HuH-7.5 (cell line): Measurements from ENCODE around the gene RPTOR.
"Not testable (repeated sequence)": the region's sequence is repeated elsewhere in the genome, so short reads cannot be mapped to it uniquely, and the experiment has no call there.

Experiments
- DNase-seq: peaks from one replicate; pipeline ENCODE4 v3.0.0; 2011; ENCODE audit warnings: low spot score

The RPTOR gene

DNA sequence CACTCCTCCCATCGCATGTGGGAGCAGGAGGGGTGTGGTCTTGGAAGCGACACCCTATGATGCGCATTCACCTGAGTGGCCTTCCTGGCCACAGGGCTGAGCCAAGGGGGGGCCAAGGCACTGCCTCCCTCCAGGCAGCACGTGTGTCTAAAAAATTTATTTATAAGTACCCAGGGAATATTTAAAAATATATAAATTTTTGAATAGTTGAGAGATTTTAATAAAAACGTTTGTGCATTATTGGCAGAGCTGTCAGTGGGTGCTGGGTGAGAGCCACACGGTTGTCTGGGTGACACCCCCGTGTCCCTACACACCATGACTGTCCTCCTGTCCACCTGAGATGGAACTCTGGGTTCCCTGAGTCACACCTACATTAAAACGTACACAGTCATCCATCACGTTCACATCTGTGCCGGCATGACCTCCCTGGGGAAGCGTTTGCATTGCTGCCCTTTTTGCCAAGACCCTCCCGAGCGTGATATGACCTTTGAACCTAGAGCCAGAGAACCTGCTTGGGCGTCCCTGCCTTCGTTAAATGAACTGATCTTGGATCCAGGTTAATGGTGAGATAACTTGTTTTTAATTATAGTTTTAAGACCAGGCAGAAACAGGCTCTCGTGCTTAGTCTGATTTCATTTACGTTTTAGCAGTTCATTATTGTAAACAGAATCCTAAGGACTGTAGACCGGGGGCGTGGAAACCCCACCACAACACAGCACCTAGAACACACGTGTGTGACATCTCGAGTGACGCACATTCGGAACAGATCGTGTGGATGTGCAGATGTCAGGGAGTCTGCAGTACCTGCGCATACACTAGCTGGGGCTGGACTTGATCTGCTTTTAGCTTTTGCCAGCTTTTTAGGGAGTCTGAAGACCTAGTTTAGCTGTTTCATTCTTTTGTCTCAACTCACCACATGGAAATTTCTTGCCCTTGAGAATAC lies 254.2 kb downstream of the RPTOR start:
- DNase-seq = no peak

DNA sequence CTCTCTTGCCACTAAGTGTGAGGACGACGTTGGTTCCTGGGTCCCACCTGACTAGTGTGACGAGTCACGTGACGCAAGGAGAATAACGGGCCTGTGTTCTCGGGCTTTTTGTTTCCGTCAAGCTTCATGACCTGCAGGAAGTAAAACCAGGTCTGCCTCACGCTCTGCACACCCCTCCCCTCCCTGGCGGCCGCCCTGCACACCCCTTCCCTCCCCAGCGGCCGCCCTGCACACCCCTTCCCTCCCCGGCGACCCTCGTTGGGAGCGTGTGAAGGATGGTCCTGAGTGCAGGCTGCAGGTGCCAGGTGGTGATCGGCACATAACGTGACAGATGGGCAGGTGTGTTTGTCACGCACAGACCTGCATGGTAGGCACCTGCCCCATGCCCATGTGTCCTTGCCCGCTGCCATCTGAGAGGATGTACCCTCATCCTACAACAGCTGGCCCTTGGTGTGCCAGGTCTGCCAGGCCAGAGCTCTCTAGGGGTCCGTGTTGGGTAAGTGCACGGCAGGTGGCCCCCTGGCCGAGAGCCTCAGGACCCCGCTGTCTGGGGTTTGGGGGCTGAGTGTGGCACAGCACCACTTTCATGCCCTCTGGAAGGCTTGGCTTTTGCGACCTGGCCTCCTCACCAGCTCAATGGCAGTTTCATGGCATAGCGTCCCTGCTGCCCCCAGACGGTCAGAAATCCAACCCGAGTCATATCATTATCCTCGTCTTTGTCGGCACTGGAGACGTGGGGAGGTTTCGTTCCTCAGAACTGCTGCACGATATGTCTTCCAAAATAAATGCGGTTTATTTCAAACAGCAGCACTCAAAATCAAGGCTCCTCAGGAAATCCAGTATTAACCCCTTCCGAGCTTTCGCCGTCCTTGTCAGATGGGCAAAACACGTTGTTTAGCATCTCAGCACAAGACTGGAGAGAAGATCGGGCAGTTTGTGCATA lies 255.2 kb downstream of the RPTOR start:
- no peak for DNase-seq

DNA sequence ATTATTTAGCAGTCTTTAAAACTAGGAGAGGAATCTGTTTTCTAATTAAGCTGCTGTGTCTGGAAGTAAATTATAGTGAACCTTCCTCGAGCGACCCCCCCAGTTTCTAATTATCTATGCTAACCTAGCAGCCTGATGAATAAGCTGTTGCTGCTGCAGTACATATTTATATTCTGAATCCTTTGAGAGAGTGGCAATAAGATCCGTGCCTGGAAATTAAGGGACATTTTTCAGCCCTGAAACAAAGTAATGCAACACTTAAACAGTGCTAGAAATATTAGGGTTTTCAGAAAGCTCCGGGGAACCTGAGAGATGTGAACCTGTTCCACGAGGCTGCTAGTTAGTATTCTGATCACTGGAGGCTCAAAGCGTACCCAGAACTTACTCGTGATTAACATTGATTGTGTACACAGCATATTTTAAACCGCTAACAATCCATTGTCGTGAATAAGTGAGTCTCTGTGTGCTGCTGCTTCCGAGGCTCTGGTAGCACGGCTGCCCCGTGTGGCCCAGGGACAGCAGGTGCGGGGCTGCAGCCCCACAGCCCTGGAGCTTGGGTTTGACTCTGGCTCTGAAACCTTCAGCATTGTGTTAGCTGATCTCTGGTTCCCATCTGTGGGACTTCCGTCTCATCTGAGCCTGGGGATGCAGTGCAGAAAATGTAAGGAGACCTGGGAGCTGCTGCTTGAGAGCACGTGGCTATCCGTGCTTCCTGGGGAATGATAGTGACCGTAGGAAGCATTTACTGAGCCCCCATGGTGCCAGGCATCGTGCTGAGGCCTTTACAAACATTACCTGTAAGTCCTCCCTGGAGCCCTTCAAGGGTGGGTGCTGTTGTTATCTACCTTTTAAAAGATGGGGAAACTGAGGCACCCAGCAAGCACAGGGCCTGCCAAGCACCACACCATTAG lies 256.1 kb downstream of the RPTOR start:
- DNase-seq = no peak

DNA sequence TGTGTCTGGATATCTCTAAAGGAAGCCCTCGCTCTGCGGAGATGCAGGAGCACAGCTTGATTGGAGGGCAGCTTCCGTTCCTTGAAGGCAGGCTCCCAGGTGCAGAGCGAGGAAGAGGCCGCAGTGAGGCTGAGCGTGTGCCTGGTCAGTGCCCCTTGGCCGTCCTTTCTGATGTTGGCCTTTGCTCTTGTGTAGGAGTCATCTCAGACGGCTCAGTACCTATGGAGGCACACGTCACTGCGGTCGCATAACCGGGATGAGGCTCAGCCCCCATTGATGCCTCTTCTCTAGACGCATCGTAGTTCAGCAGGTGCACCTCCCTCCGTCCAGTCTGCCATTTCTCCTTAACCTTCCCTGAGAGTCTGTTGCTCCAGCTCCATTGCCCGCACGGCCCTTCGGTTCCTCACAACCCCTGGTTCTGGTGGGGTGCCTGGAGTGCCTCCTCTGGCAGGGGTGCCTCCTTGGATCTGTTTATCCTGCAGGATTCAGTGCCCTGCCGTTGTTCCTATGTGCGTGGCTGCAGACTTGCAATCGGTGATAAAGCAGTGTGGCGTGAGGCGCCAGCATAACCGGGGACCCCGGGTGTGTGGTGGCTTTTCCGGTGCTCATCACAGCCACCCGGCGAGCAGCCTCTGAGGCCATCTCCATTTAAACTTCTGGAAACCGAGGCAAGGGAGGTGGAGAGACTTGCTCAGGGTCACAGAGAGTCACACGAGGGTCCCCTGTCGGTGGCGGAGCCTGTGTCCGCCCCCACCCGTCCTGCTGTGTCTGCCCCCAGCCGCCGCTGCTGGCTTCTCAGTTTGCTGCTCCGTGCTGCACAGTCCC lies 258.2 kb downstream of the RPTOR start:
- DNase-seq = no peak

DNA sequence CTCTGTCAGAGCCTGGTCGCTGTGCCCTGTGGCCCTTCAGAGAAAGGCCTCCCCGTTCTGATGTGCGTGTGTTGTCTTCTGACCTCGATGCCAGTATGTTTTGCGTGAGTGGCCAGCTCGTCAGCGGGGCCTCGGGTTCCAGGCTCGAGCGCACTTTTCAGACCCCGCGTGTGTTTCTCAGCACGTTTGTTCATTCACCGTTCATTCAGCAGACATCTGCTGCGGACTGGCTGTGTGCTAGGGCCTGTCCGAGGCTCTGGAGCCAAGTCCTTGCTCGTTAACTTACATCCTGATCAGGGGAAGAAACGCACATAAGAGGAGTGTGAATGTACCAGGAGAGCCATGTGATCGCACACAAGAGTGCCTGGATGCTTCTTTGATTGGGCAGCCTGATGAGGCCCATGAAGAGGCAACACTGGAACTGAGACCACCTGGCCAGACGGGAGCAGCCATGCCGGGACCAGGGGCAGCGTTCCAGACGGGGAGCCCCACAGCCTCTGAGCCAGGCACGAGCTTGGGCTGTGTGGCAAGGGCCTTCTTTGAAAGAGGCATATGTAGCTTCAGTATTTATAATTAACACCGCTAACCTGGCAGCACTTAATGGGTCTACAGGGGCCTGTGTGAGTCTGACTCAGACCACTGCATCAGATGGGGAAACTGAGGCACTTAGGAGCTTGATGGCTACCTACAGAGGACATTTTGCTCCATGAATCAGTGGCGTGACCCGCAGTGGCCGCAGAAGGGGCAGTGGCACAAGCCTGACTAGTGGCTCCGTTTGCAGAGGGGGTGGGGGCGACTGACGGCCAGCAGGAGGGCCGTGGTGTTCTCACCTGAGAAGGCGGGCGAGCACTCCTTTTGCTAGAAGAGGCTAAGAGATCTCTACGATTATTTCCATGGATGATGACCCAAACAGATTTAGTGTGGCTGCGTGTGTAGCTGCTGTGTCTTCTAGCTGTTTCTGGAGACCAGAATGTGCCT lies 259.1 kb downstream of the RPTOR start:
- no peak for DNase-seq

DNA sequence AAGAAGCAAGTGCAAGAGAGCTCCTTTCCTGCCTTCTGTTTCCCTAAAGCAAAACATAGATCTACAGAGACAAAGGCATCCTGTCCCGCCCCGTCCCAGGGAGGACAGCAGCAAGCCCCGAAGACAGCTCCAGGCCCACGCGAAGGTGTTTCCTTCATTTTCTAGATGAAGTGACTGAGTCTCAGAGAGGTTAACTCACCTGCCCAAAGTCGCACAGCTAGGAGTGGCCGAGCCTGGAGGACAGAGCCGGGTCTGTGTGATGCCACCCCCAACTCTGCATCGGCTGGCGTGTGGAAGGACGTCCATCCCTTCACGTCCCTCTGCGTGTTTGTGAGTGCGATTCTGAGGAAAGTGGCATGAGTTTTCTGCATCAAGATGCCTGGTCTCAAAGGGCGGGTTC lies 259.8 kb downstream of the RPTOR start:
- no peak for DNase-seq

DNA sequence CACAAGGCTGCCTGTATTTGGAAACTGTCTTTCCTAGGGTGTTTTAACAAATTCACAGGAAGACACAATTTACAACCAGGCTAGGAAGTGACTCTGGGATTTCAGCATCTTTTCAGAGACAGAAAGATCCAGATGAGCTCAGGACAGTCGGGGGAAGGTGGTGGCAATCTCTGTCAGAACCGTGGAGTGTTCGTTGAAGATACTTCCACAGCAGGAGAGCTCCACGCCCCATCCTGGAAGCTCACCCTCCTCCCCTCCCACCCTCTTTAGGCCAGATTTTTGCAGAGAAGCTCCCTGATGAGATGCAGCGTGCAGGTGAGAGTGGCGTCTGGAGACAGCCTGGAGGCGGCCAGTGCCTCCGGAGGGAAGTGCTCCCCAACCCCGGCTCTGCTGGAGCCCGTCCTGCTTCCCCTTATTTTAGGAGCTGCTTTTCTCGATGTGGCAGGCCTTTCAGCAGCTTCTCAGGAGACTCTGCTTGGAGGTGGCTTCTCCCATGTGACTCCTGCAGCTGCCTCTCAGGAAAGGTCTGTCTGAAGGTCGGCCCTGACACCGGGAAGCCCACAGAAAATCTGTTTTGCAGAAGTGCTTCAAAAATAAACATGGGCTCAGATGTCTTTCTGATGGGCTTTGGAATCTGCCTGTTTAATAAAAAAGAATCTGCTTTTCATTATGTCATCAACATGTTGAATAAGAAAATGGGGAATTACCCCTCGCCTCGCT lies 260.6 kb downstream of the RPTOR start:
- DNase-seq = no peak

DNA sequence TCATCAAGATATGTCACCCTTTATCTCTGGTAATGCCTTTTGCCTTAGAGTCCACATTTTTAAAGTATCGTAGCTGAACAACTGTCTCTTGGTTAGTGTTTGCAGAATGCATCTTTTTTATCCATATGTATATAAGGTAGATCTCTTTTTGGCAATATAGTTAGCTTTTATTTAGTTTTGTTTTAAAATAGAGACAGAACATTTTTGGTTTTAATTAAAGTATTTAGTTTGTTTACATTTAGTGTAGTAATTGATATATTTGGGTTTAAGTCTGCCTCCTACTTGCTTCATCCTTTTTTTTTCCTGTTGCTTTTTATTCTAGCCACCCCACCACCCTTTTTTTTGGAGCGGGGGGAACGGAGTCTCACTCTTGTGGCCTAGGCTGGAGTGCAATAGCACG lies 262.4 kb downstream of the RPTOR start:
- DNase-seq = no peak

DNA sequence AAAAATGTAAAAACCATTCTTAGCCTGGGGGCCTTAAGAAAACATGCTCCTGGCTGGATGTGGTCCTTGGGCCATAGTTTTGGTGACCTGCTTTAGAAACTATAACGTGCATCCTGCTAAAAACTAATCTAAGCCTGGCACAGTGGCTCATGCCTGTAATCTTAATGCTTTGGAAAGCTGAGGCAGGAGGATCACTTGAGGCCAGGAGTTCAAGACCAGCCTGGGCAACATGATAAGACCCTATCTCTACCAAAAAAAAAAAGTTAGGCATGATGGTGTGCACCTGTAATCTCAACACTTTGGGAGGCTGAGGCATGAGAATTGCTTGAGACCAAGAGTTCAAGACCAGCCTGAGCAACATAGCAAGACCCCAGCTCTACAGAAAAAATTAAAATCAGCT lies 263.2 kb downstream of the RPTOR start:
- no peak for DNase-seq

DNA sequence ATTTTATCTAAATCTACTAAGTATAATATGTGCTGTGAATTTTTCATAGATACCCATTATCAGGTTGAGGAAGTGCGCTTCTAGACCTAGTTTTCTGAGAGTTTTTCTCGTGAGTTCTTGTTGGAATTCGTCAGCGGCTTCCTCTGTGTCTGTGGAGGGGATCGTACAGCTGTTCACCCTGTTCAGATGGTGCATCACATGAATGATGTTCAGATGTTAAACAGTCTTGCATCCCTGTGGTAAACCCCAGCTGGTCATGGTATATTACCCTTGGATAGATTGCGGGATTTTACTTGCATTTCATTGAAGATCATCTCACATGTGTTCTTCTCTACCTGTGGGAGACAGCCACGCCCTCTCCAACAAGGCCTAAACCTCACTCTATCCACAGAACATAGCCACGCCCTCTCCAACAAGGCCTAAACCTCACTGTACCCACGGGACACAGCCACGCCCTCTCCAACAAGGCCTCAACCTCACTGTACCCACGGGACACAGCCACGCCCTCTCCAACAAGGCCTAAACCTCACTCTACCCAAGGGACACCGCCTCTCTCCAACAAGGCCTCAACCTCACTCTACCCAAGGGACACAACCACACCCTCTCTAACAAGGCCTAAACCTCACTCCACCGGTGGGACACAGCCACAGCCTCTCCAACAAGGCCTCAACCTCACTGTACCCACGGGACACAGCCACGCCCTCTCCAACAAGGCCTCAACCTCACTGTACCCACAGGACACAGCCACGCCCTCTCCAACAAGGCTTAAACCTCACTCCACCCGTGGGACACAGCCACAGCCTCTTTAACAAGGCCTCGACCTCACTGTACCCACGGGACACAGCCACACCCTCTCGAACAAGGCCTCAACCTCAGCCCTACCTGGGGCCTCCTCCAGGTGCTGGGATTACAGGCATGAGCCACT lies 266.8 kb downstream of the RPTOR start:
- DNase-seq = no peak

DNA sequence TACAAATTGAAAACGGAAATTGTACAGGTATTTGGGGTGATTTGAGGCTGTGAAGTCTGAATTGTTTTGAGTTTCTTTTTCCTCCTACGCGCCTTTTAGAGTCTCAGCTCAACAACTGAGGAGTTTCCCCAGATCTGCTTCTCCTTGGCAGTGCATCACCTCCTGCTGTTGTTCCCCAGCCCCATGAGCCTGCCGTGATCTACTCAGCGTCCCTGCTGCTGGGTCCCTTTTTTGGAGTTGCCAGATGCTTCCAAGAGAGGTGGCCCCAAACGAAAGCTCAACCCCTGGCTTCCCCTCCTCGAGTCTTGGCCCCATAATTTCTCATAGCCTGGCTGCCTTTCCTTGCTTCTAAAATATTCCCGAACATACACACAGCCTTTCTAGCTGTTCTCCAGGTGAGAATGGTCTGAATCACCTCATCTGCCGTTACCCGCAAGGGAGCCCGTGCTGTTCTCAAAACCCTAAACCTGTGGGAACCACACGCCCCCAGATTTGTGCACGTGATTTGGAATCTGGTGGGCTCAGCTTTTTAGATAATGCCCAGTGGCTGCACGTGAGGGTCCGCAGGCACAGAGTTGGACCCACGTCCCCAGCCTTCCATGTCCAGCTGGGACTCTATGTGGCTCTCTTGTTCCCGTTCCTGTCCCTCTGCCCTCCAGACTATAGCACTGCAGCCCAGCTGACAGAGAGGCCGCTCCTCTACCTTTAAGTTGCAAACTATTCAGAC lies 267.9 kb downstream of the RPTOR start:
- no peak for DNase-seq

DNA sequence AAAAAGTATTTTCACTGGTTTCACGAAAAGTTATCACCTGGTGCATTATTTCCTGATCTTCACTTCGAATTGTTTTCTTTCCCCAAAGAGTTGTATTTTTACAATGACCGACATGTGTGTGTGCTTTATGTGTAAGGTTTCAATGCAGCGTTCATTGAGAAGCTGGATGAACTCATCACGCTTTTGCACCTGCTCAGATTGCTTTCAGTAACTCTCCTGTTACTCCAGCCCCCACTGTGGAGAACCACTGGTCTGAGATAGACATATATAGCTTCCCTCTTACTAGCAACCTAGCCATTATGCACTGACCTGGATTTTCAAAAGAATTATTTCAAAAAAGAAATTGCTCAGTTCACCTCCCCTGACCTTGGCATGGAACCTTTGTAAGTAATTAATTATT lies 268.7 kb downstream of the RPTOR start:
- DNase-seq = no peak

DNA sequence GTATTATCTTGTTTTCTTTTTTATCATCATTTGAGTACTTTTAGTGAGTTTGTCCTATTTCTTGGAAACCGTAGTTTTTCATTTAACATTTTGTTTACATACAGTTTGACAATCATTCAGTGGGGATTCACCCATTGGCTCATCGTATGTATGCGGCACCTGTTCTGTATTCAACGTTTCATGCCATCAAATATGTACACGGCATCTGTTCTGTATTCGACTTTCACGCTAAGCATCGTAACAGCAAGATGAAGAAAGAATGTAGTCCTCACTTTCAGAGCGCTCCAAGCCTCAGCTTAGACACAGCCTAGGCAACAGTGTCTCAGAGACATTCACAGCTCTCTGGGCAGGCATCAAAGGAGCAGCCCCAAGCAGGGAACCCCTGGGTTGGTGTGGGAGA lies 269.9 kb downstream of the RPTOR start:
- no peak for DNase-seq

DNA sequence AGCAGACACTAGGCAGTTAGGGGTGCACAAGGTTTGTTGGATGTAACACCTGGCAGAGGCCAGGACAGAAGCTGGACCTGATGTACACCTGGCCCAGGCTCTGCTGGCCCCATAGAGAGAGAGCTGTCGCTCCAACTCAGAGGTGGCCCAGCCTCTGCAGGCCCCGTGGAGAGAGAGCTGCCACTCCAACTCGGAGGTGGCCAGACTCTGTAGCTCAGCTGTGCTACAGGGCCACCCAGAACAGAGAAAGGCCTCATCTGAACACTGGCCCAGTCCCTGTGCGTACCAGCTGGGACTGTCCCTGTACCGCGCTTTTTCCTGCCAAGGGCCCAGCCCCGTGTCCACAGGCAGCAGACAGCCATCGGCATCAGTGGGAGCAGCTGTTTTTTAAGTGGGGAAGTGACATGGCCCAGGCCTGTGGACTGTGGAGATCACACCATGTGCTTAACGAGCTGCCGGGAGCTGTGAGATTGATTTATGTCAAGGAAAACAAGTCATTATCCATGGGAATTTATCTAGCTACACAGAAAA lies 270.6 kb downstream of the RPTOR start:
- no peak for DNase-seq

DNA sequence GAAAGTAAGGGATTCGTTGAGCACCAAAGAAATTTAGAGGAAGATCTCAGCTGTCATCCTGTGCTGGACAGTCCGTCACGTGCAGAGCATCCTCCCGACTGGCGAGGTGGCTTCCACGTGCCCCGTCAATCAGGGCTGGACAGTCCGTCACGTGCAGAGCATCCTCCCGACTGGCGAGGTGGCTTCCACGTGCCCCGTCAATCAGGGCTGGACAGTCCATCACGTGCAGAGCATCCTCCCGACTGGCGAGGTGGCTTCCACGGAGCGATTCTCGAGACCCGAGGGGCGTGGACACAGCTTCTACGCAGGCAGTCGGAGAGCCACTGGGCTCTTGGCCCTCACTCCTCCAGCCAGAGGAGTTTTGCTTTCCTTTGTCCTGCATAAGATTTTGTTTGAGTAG lies 271.1 kb downstream of the RPTOR start:
- not testable (repeated sequence) for DNase-seq

DNA sequence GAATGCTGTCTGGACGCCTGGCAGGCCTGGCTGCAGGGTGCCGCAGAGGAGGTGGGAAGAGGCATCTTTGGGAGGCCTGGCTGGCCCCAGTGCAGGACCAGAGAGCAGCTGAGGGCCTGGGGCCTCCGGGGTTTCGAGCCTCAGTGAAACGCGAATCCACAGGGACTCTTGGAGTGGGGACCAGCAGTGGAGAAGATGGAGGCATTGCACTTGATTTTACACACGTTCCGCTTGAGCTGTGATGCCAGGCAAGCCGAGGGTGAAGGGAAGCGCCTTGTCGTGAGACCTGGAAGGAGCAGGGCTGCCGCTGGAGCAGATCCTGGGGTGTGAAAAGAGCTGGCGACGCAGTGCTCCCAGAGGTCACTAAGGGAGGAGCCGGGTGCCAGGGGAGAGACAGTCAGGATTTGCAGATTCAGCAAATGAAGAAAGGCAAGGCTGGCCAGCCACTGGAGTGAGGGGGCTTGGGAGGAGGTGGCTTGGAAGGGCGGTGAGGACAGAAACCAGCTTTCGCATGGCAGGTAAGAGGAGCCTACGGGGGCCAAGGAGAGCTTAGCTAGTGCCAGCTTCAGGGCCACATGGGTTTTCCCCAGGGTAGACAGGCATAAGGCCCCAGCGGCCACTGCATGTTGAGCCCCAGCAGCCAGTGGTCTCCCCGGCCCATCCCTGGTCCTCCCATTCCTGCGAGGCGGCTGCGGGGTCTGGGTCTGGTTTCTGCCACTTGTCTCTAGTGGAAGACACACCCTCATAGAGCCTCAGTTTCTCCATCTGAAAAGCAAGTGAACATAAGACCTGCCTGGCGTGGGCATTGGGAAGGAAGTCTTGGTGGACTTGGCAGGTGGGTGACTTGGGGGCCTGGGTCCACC lies 271.8 kb downstream of the RPTOR start:
- DNase-seq = no peak
